KMS-11 (cell line): ENCODE measurements around the gene POLN.

Experiments
- H2AFZ ChIP-seq: fragments of 200-600 bp; sonication (generic); 2 replicates; pipeline ENCODE4 v1.6.1; 2016; ENCODE audit warnings: antibody characterized with exemption, mixed run types, low read depth
- H3K27ac ChIP-seq: fragments of 200-600 bp; sonication (generic); 2 replicates; pipeline ENCODE4 v1.6.1; 2016; ENCODE audit warnings: mild to moderate bottlenecking, mixed run types
- H3K27me3 ChIP-seq: fragments of 200-600 bp; sonication (generic); 2 replicates; pipeline ENCODE4 v1.6.1; 2017; ENCODE audit warnings: mild to moderate bottlenecking, low read depth, mixed run types, moderate library complexity; ENCODE audit not compliant: insufficient read depth
- H3K36me3 ChIP-seq: fragments of 200-600 bp; sonication (generic); 2 replicates; pipeline ENCODE4 v1.6.1; 2017; ENCODE audit warnings: mild to moderate bottlenecking, mixed run types; ENCODE audit not compliant: insufficient read depth
- H3K4me1 ChIP-seq: fragments of 200-600 bp; sonication (generic); 2 replicates; pipeline ENCODE4 v1.6.1; 2016; ENCODE audit warnings: mild to moderate bottlenecking, low read depth, mixed run types; ENCODE audit not compliant: poor library complexity, severe bottlenecking
- H3K4me2 ChIP-seq: fragments of 200-600 bp; sonication (generic); 2 replicates; pipeline ENCODE4 v1.7.0; 2016; ENCODE audit warnings: mild to moderate bottlenecking, mixed run types
- H3K4me3 ChIP-seq: fragments of 200-600 bp; sonication (generic); IDR thresholded peaks from 2 replicates; pipeline ENCODE4 v1.6.1; 2017; ENCODE audit warnings: low read depth, low read length, mixed read lengths; ENCODE audit not compliant: insufficient read depth
- H3K79me2 ChIP-seq: fragments of 200-600 bp; sonication (generic); 2 replicates; pipeline ENCODE4 v1.6.1; 2016; ENCODE audit warnings: low read depth, mixed run types; ENCODE audit not compliant: insufficient read depth
- H3K9ac ChIP-seq: fragments of 200-600 bp; sonication (generic); 2 replicates; pipeline ENCODE4 v1.6.1; 2016; ENCODE audit warnings: mild to moderate bottlenecking, mixed run types
- H4K20me1 ChIP-seq: fragments of 200-600 bp; sonication (generic); 2 replicates; pipeline ENCODE4 v1.6.1; 2016; ENCODE audit warnings: mild to moderate bottlenecking, mixed run types; ENCODE audit not compliant: insufficient read depth
- CTCF ChIP-seq: fragments of 200-600 bp; sonication (generic); conservative IDR thresholded peaks from 2 replicates; pipeline ENCODE4 v1.6.1; 2017; ENCODE audit warnings: low read depth, mild to moderate bottlenecking, antibody characterized with exemption, low read length, moderate library complexity, mixed read lengths

Gene POLN

DNA sequence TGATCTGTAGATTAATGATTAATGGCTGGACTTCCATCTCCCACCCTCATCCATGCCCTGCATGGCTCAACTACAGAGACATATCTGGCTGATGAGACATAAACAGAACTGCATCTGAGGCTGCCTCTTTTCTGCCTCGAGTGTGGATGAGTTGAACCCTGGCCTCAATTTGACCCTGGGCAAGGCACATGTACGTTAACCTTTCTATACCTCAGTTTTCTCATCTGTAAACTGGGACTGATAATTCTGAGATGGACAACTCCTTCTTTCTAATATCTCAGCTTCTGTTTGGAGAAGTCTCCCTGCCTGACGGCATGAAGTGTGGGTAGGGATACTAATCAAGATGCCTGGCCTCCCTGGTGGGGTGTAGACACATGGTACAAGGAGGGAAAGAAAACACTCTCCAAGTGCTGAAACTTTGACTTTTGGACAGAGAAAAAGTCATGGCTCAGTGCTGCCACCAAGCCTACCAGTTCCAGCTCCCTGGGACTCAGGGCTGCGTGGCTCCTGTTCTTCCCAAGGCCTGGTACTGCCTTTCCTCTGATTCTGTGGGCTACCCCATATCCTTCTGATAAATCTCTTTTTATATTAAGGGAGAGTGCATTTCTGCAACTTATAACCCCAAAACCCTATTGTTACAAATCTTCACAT is 64.4 kb downstream of the POLN start:
- Histone ChIP-seq H3K36me3 (no peaks in the 10 kb centered on the region), H3K9ac (no peak overlapping the region), H3K4me3 (no peak overlapping the region), H3K79me2 (no peaks in the 10 kb centered on the region), H3K4me1 (no peaks in the 10 kb centered on the region), H4K20me1 (no peaks in the 10 kb centered on the region), H3K27ac (no peak overlapping the region), H3K27me3 (no peaks in the 10 kb centered on the region), H3K4me2 (no peak overlapping the region), H2AFZ (no peak overlapping the region)
- no peak for TF ChIP-seq CTCF

DNA sequence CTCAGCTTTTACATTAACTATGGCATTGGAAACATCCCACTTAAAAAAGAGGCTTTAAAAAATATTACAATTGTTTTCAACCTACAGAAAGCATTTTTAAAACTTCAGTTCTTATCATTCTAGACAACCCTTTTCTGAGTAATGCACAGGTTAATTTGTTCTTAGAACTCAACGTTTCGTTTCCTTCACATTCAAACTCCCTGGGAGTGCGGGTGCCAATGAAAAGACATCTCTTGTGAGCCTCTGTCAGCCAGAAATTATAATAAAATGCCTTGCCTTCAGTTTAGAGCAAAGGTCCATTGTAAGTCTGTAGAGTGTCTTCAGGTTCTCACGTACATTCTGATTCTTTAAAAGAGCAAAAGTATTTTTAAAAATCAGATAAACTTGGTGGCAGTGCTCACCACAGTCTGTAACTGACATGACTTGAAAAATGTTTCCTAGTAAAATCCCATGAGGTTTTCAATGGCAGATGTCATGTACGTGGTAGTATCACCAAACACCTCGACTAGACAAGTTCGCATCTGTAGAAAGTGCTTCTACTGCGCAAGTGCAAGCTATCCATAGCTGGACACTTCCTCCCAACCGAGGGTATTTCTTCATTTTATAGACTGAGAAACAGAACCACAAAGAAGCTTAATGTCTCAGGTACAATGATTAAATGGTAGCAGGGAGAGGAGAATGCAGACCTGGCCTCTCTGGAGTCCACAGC is 65.8 kb downstream of the POLN start:
- H3K27ac ChIP-seq: no peak overlapping the region
- no peaks in the 10 kb centered on the region for H3K4me1 ChIP-seq
- no peak overlapping the region for H3K9ac ChIP-seq
- H4K20me1 ChIP-seq: no peaks in the 10 kb centered on the region
- no peaks in the 10 kb centered on the region for H3K27me3 ChIP-seq
- no peak overlapping the region for H3K4me3 ChIP-seq
- H2AFZ ChIP-seq: no peak overlapping the region
- H3K4me2 ChIP-seq: no peak overlapping the region
- TF ChIP-seq CTCF: no peak
- no peaks in the 10 kb centered on the region for H3K79me2 ChIP-seq
- H3K36me3 ChIP-seq: no peaks in the 10 kb centered on the region

DNA sequence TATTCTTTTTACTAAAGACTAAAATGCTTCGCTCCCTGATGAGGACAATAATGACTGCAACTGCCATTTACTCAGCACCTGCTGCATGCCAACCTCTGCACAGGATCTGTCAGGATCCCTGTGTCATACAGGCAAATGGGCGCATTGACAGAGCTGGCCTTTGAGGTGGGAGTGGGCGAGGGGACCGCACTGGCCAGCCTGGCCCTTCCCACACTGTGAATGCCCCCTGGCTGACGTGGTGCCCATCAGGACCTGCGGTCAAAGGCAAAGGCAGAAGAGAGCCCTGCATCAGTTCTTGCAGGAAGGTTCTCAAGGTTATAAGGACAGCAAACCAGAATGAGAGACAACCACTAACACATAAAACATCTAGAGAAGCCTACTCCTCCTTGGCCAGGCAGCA is 67.9 kb downstream of the POLN start:
- Histone ChIP-seq H3K36me3 (no peaks in the 10 kb centered on the region), H3K79me2 (no peaks in the 10 kb centered on the region), H3K27me3 (no peaks in the 10 kb centered on the region), H3K4me2 (no peak overlapping the region), H3K9ac (no peak overlapping the region), H3K4me1 (no peaks in the 10 kb centered on the region), H4K20me1 (no peaks in the 10 kb centered on the region), H2AFZ (no peak overlapping the region), H3K27ac (no peak overlapping the region), H3K4me3 (no peak overlapping the region)
- no peak for TF ChIP-seq CTCF

DNA sequence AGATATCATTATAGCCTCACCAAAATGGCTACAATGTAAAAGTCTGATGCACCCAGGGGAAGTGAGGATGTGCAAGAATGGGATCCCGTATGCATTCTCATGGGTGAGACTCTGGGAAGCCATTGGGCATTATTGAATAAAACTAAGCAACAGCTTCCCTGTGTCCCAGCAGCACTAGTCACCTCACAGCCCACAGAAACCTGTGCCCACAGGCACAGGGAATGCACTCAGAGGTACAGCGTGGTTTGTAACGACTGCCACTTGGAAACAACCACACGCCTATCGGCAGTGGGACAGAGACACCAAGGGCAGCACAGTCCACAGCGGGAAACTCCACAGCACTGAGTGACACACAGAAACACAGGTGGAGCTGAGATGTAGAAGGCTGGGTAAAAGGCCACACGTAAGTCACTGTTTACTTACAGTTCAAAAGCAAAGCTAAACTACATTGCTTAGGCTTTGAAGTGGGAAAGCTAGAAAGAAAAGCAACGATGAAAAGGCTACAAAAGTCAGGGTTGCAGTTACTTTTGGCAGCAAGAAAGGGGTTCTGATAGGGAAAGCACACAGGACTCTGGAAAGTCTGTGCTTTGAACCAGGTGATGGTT is 69.2 kb downstream of the POLN start:
- no peak overlapping the region for H3K4me2 ChIP-seq
- no peak overlapping the region for H2AFZ ChIP-seq
- H3K9ac ChIP-seq: no peak overlapping the region
- H3K27me3 ChIP-seq: no peaks in the 10 kb centered on the region
- no peaks in the 10 kb centered on the region for H3K4me1 ChIP-seq
- no peak overlapping the region for H3K27ac ChIP-seq
- H4K20me1 ChIP-seq: no peaks in the 10 kb centered on the region
- no peaks in the 10 kb centered on the region for H3K79me2 ChIP-seq
- H3K36me3 ChIP-seq: no peaks in the 10 kb centered on the region
- no peak for TF ChIP-seq CTCF
- no peak overlapping the region for H3K4me3 ChIP-seq
